Measurements from ENCODE around the gene DEPDC5.

DEPDC5 gene

DNA sequence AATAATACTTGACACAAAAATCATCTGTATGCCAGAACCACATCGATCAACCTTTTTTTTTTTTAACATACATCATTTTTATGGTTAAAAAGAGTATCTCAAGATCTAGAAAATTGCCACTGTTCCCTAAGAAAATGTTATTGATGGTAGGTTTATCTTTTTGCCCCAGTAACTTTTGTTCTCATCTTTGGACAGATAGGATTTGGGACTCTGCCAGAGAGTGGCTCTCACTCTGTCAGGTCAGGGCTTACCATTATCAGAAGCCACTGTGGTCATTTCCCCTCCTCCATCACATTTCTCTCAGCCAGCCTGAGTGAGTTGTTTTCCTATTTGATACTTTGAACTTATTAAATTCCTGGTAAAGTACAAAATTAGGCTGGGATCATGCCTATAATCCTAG, 142.7 kb downstream of the DEPDC5 start:
- DNase-seq = no peak

DNA sequence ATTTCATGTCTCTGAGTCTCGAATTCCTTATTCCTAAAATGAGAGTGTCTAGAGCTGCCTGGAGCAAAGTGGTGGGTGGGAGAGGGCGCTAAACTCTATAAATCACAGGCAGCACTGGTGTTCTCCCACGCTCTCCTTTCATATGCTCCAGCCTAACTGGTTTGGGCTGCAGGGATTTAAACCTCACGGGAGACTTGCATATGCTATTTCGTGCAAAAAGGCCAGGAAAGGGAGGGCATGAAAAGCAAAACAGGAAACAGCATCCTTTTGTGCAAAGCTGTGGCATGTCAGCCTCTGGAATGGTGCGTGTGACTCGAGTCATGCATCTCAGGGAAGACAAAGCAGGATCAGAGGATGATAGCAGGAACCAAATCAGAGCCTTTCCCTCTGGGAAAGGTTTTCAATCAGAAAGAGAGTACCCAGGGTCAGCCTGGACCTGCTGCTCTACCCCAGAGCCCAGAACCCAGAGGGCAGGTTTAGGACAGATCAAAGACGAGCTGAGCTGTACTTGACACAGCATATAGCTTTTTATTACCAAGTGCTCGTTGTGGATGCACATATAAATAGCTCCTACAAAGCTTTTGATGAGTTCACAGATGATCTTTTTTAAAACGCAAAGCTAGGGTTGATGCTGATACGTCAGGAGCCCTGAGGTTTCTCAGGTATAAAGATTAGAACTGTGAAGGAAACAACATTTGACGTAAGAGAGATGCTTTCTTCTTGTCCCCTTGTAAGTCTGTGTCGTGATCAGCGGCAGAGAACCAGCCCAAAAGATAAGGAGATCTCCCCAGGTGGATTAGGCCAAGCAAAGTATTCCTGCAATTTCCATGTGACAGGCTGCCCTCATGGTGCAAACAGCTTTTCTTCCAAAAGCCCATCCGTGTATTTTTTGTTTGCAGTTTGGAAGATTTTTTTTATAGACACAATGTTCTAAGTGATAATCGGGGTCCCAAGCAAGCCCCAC, 144.3 kb downstream of the DEPDC5 start:
- no peak for DNase-seq

DNA sequence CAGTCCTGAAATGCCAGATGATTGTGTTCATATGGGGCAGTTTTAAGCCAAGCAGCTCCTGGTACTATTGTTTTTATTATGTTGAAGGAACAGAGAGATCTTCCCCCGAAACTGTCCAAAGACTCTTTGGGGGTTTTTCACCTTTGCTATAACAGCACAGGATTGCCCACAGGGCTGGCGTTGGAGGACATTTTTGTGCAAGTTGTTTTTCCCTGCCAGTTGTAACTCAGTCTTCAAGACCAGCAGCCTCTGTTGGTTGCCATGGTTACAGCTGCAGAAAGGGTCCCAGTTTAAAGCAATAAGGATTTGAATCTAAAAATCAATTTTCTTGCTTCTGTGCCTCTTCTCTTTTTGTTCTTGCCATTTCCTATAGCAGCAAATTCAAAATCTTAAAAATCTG, 145.1 kb downstream of the DEPDC5 start:
- peak; percentile 21 to 35 for DNase-seq

DNA sequence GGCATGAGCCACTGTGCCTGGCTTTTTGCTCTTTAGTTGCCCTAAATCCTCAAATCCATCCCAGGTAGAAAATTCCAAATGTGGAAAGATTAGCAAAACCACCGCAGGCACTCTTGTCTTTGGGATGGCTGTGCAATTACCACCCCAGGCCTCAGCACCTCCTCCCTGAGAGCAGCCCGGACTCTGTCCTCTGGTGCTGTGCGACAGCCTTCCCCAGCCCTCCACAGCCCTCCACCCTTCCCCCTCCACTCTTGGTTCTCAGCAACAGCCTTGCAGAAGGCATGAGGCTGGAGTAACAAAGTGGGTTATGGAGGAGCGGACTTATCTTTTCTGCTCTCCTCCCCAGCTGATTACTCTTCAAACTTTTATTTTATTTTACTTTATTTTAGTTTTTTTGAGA, 145.8 kb downstream of the DEPDC5 start:
- no peak for DNase-seq

DNA sequence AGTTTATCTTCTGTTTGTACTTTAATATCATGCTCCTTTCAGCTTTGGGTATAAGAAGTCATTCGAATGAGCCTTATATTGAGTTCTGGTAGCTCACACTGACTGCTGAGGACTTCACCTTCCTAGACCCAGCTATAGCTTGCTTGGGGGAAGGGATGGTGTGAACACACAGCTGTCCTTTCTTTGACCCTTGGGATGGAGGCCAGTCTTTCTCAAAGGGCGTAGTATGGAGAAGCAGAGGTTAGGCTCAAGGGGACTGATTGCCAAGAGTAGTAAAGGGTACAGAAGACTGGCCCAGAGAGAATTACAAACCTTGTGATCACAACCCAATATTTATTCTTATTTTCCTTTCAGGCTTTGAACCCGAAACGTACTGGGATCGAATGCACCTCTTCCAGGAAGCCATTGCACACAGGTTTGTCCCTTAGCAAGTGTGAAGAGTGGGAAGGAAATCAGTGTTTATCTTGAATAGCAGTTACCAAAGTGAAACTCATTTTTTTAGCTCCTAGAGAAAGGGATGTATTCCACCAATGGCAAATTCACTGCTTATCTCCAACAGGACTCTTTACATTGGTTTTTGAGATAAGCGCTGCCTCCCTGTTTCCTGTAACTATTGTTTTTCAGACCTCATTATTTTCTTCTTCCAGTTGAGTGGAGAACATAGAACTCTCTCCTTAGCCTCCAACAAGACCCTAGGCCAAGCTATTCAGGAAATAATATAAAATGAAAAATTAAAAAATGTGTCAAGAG, 147.7 kb downstream of the DEPDC5 start:
- DNase-seq = no peak

DNA sequence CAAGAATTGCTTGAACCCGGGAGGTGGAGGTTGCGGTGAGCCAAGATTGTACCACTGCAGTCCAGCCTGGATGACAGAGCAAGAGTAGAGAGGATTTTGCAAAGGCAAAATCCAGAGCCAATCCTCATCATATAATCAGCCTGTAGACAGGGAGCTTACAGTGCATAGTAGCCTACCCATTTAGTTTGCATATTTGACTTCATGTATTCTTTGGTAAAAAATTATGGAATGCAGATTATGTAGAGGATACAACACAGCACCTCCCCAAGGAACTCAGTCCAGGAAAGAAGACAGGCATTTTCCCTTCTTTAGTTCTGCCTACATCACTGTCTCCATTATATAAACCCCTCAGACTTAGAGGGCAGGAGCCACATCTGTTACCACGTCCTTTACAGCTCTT, 150.8 kb downstream of the DEPDC5 start:
- DNase-seq = no peak

DNA sequence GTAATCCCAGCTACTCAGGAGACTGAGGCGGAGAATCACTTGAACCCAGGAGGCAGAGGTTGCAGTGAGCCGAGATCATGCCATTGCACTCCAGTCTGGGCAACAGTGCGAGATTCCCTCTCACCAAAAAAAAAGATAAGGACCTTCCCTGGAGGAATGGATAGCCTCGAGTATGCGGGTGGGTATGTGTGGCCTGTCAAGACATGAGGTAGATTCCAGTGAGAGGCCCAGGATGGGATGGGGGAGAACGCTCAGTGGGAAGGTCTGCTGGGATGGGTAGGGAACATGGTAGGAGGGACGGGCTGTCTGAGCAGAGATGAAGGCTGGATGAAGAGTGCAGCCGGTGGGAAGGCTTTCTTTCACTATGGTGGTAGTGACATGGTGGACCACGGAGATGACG, 151.5 kb downstream of the DEPDC5 start:
- DNase-seq = no peak

DNA sequence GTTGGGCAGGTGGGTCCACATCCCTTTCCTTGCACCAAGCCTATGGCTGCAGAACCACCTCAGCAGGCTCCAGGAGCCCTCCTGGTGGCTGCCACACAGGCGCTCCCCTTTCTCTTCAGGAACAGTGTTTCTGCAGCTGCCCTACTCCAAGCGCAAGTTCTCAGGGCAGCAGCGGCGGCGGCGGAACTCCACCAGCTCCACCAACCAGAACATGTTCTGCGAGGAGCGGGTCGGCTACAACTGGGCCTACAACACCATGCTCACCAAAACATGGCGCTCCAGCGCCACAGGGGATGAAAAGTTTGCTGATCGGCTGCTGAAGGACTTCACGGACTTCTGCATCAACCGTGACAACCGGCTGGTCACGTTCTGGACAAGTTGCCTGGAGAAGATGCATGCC, 152.3 kb downstream of the DEPDC5 start:
- DNase-seq = no peak

DNA sequence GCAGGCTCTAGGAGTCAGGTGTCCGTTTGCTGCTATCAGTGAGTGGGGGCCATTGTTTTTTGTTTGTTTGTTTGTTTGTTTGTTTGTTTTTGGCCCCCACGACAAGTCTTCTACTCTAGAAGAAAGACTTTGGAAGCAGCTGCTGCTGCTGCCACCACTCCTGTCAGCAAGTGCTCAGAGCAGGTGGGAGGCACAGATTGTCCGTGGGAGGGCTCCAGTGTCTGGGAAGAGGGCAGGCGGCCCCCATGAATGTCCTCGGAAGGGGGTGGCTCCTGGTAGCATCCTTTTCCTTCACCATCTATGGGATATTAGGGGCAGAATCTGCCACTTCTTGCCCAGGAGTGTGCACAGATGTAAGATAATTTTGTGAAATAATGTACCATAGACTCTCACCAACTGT, 152.8 kb downstream of the DEPDC5 start:
- DNase-seq = no peak

DNA sequence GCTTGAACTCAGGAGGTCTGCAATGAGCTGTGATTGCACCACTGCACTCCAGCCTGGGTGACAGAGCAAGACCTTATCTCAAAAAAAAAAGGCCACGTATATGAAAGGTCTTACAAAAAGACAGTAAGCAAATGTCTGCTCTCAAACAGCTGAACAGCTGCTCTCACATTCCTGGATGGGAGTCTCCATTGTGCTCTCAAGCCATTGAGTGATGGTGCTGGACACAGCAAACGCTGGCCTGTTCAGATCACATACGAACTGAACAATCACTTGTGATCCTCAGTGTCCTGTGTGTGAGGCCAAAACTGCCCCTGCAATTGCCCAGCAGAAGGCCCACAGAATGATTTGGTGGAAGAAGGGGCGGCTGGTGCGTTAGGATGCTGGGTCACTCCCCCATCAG, 156.2 kb downstream of the DEPDC5 start:
- no peak for DNase-seq

DNA sequence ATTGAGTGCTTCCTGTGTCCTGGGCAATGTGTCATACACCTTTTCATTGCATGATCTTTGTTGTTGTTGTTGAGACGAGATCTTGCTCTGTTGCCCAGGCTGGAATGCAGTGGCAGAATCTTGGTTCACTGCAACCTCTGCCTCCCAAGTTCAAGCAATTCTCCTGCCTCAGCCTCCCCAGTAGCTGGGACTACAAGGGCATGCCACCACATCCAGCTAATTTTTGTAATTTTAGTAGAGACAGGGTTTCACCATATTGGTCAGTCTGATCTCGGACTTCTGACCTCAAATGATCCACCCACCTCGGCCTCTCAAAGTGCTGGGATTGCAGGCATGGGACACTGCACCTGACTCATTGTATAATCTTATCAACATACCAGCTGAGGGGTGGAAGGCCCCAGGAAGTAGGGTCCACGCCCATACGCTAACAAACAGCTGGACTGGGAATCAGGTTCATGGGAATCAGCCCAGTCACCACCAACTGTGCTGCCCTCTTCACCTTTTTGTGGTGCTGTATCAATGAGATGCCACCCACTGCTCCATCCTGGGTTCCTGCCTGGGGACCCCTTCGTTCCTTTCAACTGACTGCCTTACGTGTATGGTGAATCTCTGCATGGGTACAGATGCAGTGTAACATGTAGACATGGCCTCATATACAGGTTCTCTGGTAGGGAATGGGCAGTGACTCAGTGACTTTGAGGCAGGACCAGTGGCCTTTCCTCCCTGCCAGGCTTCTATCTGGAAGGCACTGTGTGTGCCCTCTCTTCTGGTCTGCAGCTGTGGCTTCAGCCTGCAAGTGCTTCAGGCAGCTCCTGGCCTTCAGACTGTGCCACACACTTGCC, 158.0 kb downstream of the DEPDC5 start:
- DNase-seq = no peak

DNA sequence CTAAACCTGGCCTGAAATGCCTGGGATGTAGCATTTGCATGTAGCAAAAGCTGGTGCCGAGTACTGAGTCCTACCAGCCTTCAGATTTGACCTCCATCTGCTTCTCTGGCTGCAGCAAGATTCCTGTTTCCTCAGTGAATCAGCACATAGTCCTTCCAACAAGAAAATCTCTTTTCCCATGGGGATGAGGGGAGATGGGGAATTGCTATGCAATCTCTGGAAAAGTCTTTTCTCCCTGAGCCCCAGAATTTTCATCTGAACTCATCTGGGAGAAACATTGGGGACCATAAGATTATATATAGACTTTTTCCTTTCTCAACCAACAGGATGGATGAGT, 158.6 kb downstream of the DEPDC5 start:
- DNase-seq = no peak

DNA sequence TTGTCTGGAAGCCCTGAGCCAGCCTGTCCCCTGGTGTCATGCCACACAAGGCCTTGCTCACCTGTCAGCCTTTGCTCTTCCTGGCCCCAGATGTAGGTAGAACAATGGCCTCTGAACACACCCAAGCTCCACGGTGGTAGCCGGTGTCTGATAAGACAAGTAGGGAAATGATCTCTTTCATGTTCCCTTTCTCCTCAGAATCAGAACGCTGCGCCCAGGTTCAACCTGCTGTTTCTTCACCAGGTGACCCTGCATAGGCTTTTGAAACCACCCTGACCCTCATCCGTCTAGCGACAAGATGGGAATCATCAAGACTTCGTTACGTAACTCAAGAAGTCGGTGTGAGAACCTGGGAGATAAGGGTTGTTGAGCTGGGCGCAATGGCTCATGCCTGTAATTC, 161.8 kb downstream of the DEPDC5 start:
- no peak for DNase-seq

DNA sequence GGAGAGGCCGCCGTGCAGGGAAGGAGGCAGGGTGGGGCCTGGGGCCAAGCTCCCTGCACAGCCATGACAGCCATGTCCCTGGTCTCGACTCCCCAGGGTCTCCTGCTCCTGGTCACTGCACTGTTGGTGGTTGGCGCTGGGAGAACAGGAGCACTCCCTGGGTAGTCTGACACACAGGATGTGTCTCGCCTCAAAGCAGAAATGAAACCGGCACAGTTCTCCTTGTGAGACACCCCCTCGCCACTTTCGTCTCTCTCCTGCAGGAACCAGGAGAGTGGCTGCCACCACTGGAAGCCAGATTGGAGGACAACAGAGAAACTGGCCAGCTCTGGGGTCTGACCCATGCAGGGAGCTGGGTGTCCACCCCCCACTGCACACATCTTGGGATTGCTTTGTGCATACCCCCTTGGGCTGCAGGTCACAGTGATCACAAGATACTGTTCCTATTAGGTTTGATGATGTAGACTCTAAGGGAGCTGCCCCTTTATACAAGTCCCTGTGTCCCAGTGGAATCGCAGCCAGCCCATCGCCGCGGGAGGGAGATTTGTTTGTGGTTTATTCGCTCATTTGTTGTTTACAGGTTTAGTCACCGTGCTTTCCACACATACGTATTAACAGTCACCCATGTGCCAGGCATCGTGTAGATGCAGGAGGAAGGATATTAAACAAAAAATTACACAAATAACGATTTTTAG, 163.6 kb downstream of the DEPDC5 start:
- peak in 1 of 2 donors; percentile 38 for DNase-seq

DNA sequence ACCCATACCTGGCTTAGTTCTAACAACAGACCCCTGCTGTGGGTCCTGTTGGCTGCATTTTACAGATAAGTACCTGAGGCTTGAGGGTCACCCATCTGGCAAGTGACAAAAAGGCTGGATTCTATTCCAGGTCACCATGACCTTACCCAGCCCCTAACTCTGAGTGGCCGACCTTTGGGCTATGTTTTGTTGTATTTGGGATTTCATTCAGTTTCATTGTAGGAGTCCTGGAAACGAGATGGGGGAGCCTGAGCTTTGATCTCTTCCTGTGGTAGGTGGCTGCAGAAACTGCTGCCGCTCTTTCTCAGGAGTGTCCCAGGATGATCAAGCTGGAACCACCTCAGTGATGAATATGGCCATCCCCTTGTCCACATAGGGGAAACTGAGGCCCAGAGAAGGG, 165.9 kb downstream of the DEPDC5 start:
- no peak for DNase-seq

DNA sequence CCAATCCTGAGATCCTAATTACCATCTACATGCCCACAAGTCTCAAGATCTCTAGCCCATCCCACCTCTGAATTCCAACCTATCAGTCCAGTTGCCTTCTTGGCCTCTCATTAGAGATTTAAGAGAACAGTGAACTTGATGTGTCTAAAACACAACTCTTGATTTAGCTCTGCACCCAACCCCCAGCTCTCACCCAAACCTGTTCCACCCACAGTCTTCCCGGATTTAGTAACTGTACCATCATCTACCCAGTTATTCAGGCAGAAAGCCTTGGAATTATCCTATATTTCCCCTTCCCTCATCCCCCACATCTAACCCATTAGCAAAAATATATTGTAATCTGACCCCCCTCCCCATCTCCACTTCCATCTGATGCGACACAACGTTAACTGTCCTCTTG, 166.5 kb downstream of the DEPDC5 start:
- no peak for DNase-seq

DNA sequence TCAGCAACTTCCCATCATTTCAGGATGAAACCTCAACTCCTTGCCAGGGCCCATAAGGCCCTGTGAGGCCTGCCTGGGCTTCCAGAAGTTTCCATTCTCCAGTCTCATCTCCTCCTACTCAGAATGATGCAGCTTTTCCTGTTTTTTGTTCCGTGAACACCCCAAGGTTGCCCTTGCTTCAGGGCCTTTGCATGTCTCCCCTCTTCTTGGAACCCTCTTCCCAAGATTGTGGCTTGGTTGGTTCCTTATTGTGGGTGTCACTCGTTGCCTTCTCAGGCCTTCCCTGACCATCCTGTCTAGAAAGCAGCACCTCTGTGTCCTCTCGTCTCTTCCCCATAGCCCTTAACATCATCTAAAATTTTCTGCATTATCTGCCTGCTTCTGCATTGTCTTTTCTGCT, 167.3 kb downstream of the DEPDC5 start:
- DNase-seq = no peak

DNA sequence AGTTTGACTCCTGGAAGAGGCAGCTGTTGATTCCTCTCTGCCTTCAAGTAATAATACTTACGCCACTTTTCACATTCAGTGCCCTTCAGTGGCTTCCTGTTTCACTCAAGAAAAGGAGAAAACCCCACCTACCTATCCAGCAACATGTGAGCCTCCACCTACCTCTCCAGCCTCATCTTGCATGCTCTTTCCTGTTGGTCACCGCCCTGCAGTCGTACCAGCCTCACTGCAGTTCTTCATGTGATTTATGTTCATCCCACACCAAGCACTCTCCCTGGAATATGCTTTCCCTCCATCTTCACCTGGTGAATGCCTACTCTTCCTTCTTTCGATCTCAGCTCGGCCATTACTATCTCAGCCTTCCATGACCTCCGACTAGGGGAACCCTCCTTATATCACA, 168.7 kb downstream of the DEPDC5 start:
- no peak for DNase-seq

DNA sequence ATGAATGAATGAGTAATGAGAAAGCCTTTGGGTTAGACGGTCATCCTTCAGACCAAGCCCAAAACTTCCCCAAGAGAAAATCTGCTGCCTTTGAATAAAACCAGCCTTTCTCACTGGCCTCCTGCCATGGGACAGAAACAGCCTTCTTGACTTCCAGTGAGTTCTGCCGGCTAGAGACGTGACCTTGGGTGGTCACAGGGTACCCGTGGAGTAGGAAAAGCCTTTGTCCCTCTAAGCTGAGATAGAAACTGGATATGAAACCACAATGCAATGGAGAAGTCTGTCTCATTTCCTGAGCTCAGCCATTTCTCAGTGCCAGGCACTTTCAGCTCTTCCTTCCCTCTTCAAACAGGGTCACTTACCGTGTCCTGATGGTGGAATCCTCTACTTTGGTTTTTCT, 169.3 kb downstream of the DEPDC5 start:
- DNase-seq = peak in 1 of 2 donors; percentile 26

DNA sequence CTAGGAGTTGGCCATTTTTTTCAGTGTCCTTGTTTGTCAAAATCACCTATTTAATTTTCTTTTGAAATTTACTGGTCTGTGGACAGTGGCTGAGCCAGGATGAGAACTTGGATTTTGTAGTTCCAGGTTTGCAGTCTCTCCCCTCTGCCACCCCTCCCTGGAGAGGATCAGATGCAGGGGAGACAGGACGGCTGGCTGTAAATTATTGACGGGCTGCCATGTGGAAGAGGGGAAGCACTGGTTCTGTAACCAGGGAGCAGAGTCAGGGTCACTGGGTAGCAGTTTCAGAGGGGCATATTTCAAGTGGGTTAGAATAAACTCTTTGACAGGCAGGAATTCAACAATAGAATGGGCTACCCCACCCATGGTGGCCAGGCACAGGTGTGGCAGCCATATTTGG, 169.9 kb downstream of the DEPDC5 start:
- no peak for DNase-seq

DNA sequence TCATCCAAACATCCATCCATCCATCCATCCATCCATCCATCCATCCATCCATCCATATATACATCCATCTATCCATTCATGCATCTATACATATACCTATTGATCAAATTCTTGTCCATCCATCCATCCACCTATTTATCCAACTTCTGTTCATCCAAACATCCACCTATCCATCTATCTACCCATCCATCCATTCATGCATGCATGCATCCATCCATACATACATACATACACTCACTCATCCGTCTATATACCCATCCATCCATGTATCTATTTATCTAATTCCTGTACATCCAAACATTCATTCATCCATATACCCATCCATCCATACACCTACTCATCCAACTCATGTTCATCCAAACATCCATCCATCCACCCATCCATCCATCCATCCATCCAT, 171.2 kb downstream of the DEPDC5 start:
- no peak for DNase-seq

DNA sequence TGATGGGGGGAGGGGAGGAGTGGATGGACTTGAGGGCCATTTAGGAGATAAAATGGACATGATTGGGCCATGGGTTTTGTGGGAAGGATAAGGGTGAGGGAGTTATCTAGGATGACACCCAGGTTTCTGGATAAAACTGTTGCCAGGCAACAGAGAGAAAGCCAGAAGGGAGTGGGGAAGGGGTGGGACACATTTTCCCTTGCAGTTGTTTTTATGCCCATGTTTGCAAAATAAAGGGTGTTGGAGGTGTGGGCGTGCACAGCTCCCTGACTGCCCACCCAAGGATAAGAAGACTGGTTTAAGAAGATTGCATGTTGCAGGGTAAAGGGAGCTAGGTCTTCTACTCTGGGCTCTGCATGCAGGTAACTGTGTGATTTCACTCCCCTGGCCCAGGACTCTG, 172.2 kb downstream of the DEPDC5 start:
- DNase-seq = no peak

DNA sequence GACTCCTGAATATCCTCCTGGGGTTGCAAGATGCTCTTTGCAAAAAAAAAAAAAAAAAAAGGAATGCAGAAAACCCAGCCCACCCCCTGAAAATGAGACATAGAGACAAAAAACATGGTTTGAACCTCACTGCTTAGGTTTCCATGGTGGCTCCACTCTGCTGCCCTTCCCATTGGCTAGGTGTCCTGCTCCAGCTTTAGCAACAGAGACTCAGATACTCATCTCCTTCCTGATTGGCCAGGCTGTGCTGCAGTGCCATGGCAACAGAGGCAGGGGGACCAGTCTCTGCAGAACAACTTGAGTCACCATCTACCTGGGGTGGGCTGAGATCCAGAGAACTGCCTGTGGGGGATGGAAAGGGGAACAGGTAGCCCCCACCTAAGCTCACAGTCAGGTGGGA, 173.2 kb downstream of the DEPDC5 start:
- peak; percentile 20 to 61 for DNase-seq

Data from hippocampal formation (tissue), 2 donors.